CD4-positive, alpha-beta T cell treated with Interleukin-6 at 100 ng/mL for 8 hours (primary cell): Measurements from ENCODE around the gene OTUD7B.
A peak's percentile ranks its signal among the peaks of the same experiment; 100 is the strongest.
"Not testable (repeated sequence)": the region's sequence is repeated elsewhere in the genome, so short reads cannot be mapped to it uniquely, and the experiment has no call there.

ENCODE experiments used
- DNase-seq: peaks from one replicate; pipeline ENCODE4 v3.0.0-alpha.2; 2020; ENCODE audit warnings: mixed read lengths, low spot score

Gene OTUD7B

GRCh38 chr1:149945206-149945605, 65.3 kb downstream of the OTUD7B start:
- DNase-seq: no peak

GRCh38 chr1:149942885-149943284, 67.6 kb downstream of the OTUD7B start:
- no peak for DNase-seq

- DNase-seq: no peak
Measured at GRCh38 chr1:149942207-149942606, 68.3 kb downstream of the OTUD7B start.

GRCh38 chr1:149940427-149940826, 70.1 kb downstream of the OTUD7B start:
- DNase-seq: no peak

GRCh38 chr1:149938668-149939003, 71.9 kb downstream of the OTUD7B start:
- not testable (repeated sequence) for DNase-seq

GRCh38 chr1:149937759-149938158, 72.8 kb downstream of the OTUD7B start:
- DNase-seq: no peak

- DNase-seq: no peak
Measured at GRCh38 chr1:149936992-149937705, 73.4 kb downstream of the OTUD7B start.

- no peak for DNase-seq
Measured at GRCh38 chr1:149936170-149936991, 74.1 kb downstream of the OTUD7B start, which contains the start of gene MTMR11. Gene MTMR11 (minus strand): TSS chr1:149936879. CDS start chr1:149936647, 232 bp downstream.

GRCh38 chr1:149934356-149934755, 76.2 kb downstream of the OTUD7B start:
- no peak for DNase-seq

GRCh38 chr1:149933208-149933607, 77.3 kb downstream of the OTUD7B start:
- no peak for DNase-seq

GRCh38 chr1:149932474-149932873, 78.1 kb downstream of the OTUD7B start:
- no peak for DNase-seq

GRCh38 chr1:149931212-149931790, 79.2 kb downstream of the OTUD7B start:
- DNase-seq: no peak

- DNase-seq: no peak
Measured at GRCh38 chr1:149929856-149930255, 80.7 kb downstream of the OTUD7B start.

GRCh38 chr1:149928401-149928724, 82.2 kb downstream of the OTUD7B start:
- no peak for DNase-seq

GRCh38 chr1:149927563-149928400, 82.7 kb downstream of the OTUD7B start, which contains the start of gene SF3B4:
Gene SF3B4 (minus strand): TSS chr1:149927803. CDS start chr1:149927759, 44 bp downstream.
- peak; percentile 95 for DNase-seq

- DNase-seq: no peak
Measured at GRCh38 chr1:149927056-149927562, 83.4 kb downstream of the OTUD7B start.

GRCh38 chr1:149926296-149926695, 84.2 kb downstream of the OTUD7B start:
- no peak for DNase-seq

- DNase-seq: no peak
Measured at GRCh38 chr1:149925751-149926150, 84.8 kb downstream of the OTUD7B start.

GRCh38 chr1:149925345-149925744, 85.2 kb downstream of the OTUD7B start:
- DNase-seq: no peak

- DNase-seq: no peak
Measured at GRCh38 chr1:149923626-149924025, 86.9 kb downstream of the OTUD7B start.

GRCh38 chr1:149917571-149918144, 92.9 kb downstream of the OTUD7B start, which contains the start of gene SV2A:
Gene SV2A (minus strand): TSS chr1:149917844. CDS start chr1:149913840, 4,004 bp downstream.
- peak; percentile 42 for DNase-seq
